ENCODE results near the gene IBA57.
"Not testable (repeated sequence)": the region's sequence is repeated elsewhere in the genome, so short reads cannot be mapped to it uniquely, and the experiment has no call there.

IBA57 gene

GRCh38 chr1:228214921-228215662 lies 49.5 kb downstream of the IBA57 start:
- no peak for DNase-seq

GRCh38 chr1:228215663-228216116 lies 50.1 kb downstream of the IBA57 start:
- no peak for DNase-seq

- no peak for DNase-seq
Observed at GRCh38 chr1:228216371-228217320, 51.0 kb downstream of the IBA57 start.

DNA sequence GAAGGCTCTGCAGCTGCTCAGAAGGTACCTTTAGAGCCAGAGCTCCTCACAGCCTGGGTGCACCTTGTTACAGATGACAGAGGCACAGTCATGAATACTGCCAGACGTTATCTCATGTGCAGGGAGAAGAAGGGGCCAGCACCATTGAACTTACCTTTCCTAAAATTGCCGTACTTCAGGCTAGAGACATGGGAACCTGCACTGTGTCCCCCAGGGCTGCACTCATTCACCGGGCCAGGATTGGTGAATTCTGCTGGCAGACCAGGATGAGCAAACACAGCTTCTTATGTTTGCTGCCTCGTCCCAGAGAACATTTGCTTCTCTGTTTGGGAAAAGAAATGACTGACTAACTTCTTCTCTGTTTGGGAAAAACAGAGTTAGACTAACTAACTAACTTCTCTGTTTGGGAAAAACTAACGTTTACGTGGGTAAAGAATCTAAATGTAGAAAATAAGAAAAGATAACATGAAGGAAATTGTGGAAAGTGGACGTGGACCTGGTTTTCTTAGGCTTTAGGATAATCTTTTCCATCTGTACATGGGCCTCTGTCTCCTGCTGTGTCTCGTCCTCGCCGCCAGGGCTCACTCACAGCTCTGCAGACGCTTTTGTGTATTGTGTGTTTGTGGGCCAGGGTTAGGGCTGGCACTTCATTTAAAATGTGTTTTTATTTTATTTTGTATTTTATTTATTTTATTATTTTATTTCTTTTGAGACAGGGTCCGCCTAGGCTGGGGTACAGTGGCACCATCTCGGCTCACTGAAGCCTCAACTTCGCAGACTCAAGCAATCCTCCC lies 52.1 kb downstream of the IBA57 start:
- DNase-seq = no peak

- no peak for DNase-seq
Observed at GRCh38 chr1:228218513-228219244, 53.1 kb downstream of the IBA57 start.

DNA sequence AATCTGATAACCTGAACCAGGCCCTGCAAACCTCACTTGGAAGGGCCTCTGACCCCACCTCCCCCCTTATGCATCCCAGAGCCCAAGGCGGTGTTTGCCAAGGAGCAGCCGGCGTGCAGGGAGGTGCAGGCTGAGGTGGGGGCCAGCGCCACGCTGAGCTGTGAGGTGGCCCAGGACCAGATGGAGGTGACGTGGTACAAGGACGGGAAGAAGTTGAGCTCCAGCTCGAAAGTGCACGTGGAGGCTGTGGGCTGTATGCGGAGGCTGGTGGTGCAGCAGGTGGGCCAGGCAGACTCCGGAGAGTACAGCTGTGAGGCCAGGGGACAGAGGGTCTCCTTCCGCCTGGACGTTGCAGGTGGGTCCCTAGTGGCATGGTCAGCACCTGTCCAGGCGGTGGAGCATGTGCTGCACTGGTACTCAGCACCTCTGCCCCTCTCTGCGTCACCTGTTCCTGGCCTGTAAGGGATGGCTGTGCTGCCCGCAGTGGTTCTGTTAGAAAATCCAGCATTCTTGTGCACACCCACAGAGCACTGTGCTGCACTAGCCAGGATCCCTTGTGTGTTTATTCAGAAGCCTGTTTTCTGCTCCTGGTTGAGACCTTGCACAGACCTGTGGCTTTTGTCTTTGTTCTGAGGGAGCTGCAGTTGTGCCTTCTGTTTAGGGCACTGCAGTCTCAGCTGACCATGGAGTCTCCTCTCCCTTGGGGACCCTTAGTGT lies 53.8 kb downstream of the IBA57 start:
- DNase-seq = no peak

DNA sequence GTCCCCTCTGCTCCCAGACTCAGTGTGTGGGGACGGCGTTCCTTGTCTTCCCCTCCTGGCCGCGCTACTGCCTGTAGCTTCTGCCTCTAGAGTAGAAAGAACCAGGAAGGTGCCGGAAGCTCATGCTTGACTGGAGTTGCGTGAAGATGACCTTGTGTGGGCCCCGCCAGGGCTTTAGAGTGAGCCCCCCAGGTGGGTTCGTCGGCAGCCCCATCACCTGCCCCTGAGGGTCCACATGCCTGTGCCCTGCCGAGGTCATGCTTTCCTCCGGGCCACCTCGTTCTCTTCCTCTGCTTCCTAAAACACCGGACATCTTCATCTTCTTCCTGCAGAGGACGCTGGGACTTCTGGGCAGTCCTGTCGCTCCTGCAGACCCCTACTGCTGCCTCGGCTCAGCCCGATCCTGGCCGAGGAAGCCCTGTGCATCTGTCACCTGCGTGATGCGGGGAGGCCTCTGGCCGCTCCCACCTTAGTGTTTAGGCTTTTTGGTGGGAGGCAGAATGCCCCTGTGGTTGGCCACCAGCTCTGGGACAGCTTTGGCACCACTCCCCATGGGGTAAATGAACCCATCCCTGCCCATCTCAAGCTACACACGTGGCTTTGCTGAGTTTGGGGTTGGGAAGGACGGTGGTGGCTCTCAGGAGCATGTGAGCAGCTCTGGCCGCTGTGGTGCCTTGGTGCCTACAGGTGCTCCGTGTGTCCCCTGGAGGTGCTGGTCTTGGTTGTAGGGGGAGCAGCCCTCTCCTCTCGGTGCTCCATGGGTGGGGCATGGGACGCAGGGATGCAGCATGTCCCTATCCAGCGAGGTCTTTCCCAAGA lies 54.6 kb downstream of the IBA57 start:
- DNase-seq = no peak

DNA sequence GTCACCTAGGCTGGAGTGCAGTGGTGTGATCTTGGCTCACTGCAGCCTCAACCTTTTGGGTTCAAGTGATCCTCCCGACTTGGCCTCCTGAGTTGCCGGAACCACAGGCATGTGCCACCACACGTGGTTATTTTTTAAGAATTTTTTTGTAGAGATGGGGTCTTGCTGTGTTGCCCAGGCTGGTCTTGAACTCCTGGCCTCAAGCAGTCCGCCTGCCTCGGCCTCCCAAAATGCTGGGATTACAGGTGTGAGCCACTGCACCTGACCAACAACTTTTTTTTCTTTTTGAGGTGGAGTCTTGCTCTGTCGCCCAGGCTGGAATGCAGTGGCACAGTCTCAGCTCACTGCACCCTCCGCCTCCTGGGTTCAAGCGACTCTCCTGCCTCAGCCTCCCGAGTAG lies 55.5 kb downstream of the IBA57 start:
- not testable (repeated sequence) for DNase-seq

DNA sequence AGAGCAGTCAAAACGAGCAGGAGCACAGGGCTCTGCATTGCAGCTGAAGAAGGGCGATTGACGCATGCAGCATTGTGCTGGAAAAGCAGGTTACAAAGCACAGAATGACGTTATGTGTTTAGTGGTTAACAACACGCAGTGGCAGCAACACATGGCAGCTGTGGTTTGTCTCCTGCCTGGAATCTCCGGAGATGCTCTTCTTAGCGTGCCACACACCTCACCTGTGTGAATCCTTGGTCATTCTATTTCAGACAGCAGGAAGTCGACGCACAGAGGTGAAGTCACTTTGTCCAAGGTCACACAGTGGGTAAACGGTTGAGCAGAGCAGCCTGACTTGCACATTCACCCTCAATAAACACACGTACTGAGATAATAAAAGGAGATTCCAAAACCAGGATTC lies 56.9 kb downstream of the IBA57 start:
- DNase-seq = no peak

- DNase-seq = no peak
Observed at GRCh38 chr1:228224198-228225164, 58.9 kb downstream of the IBA57 start.

- no peak for DNase-seq
Observed at GRCh38 chr1:228225165-228225710, 59.6 kb downstream of the IBA57 start.

DNA sequence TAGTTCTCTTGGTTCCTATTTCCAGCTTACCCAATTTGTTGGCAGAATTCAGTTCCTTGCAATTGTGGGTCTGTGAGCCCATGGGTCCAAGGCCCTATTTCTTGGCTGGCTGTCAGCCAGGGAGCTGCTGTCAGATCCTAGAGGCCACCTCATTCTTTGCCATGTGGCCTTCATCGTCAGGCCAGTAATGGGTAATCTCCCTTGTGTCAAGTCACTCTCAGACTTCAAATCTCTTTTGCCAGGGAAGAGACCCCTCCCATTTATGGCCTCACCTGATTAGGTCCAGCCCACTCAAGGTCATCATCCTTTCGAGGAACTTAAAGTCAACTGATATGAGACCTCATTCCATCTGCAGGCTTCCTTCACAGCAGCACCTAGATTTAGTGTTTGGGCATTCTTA lies 60.1 kb downstream of the IBA57 start:
- DNase-seq = no peak

GRCh38 chr1:228226141-228226874 lies 60.7 kb downstream of the IBA57 start:
- DNase-seq = no peak

DNA sequence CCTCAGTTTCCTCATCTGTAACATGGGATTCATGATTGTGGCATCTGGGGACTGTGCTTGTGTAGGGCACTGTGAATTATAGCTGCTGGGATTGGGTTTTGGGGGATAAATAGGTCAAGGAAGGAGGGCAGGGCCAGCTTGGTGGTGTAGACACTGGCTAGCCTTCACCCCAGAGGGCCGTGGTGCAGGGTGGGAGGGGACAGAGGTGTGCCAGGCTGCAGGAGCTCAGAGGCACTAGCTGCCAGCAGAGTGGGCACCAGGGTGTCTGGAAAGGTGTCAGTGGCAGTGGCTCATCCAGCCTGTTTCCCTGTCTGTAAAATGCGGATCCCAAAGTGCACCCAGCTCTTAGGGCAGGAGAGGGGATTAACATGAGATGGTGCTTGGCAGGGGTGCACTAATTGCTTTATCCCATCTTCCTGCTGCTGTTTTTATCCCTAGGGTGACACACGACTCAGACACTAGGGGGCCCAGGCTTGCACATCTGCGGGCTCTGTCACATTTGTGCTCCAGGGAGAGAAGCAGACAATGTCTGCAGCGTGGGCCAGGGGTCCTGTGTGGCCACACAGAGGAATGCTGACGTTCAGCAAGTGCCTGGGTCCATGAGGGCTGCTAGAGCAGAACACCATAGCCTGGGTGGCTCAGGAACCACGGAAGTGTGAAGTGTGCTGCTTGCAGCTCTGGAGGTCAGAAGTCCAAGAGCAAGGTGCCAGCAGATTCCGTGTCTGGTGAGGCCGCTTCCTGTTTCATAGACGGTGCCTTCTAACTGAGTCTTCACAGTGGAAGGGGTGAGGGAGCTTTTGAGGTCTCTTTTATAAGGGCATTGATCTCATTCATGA lies 61.6 kb downstream of the IBA57 start:
- DNase-seq = no peak

DNA sequence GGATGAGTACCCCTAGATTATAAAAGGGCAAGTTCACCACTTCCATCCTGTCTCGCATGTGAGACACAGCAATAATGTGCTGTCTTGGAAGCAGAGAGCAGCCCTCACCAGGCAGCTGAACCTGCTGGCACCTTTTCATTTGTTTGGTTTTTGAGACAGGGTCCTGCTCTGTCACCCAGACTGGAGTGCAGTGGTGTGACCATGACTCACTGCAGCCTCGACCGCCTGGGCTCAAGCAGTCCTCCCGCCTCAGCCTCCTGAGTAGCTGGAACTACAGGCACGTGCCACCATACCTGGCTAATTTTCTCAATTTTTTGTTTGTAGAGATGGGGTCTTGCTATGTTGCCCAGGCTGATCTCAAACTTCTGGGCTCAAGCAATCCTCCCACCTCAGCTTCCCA lies 62.5 kb downstream of the IBA57 start:
- DNase-seq = not testable (repeated sequence)

GRCh38 chr1:228228601-228229074 lies 63.0 kb downstream of the IBA57 start:
- DNase-seq = no peak

- no peak for DNase-seq
Observed at GRCh38 chr1:228231189-228231588, 65.6 kb downstream of the IBA57 start.
